Right renal pelvis (tissue), 4 donors: Measurements from ENCODE around the gene KATNBL1. TPM values are rescaled to one million over a fixed set of nuclear protein-coding genes. Genes with fewer than 3 reads are reported as not detected.
"Not testable (repeated sequence)": the region's sequence is repeated elsewhere in the genome, so short reads cannot be mapped to it uniquely, and the experiment has no call there.

Experiments
- DNase-seq, 4 donors: peaks; one replicate each; pipeline ENCODE4 v3.0.0-alpha.2; 2013; ENCODE audit warnings: low read depth in 4 of 4, low spot score in 3 of 4, missing footprints in 1 of 4
- polyA plus RNA-seq, 4 donors: library from polyadenylated mRNA; unstranded; fragments of 120-200 nt; gene quantifications; one replicate each; pipeline ENCODE4 v1.2.1, GENCODE V29; 2013; ENCODE audit not compliant: insufficient read length in 4 of 4

KATNBL1 gene
- polyA plus RNA-seq, 4 donors = 47.4 to 70.3 (median 54.3) TPM

- DNase-seq = no peak
These were observed 6.0 kb downstream of the KATNBL1 start for GRCh38 chr15:34203936-34204335.

- no peak for DNase-seq
These were observed 6.6 kb downstream of the KATNBL1 start for GRCh38 chr15:34203305-34203704.

GRCh38 chr15:34193272-34193671 is 16.6 kb downstream of the KATNBL1 start:
- not testable (repeated sequence) for DNase-seq

DNA sequence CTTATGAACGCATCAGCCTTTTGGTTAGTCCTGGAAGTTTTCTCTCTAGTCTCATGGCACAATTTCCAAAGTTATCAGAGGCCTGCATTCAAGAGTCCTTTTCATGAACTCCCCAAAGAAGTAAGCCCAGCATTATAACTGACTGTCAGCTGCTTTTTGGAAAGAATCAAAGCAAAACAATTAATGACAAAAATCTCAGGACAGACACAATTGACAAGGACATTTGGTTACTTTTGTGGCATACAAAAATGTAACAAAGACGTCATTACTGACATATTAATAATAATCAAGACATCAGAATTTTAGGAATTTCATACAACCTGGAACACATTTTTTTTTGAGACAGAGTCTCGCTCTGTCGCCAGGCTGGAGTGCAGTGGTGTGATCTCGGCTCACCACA is 21.2 kb downstream of the KATNBL1 start:
- no peak for DNase-seq

GRCh38 chr15:34185666-34186065 is 24.2 kb downstream of the KATNBL1 start:
- no peak for DNase-seq

GRCh38 chr15:34182942-34183341 is 27.0 kb downstream of the KATNBL1 start:
- no peak for DNase-seq

DNA sequence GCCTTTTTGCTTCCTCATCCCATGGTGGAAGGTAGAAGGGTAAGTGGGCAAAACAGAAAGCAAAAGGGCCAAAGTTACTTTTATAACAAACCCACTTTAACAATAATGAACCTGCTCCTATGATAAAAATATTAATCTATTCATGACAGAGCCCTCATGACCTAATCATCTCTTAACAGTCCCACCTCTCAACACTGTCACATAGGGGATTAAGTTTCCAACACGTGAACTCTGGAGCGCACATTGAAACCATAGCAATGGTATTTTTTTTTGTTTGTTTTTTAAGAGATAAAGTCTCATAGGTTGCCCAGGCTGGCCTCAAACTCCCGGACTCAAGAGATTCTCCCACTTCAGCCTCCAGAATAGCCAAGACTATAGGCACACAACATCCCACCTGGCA is 30.7 kb downstream of the KATNBL1 start:
- no peak for DNase-seq

GRCh38 chr15:34165987-34166573 is 43.8 kb downstream of the KATNBL1 start:
- not testable (repeated sequence) for DNase-seq

DNA sequence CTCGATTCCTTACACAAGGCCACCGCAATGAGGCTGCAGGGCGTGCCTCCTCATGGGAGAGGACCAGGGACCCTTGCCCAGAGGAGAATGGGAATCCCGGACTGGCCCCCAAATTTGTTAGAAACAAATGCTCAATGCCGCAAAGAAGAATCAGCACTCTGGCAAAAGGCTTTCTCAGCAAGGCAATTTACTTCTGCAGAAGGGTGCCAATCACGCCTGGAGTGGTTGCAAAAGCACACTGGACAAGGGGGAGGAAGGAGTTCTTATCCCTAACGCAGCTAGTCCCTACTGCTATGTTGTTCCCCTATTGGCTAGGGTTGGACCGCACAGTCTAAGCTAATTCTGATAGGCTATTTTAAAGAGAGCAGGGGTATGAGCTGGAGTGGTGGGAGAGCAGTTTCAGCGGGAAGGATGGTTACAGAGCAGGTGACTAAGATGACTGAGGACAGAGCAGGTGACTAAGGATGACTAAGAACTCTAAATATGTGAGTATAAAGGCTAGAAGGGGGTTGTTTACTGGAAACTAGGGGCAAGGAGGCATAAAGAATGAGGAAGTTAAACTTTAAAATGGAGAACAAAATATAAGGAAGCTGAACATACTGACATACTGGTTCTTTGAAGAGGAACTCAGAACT is 48.5 kb downstream of the KATNBL1 start:
- no peak for DNase-seq

GRCh38 chr15:34160735-34161134 is 49.2 kb downstream of the KATNBL1 start:
- DNase-seq = no peak

GRCh38 chr15:34158355-34158754 is 51.5 kb downstream of the KATNBL1 start:
- no peak for DNase-seq

DNA sequence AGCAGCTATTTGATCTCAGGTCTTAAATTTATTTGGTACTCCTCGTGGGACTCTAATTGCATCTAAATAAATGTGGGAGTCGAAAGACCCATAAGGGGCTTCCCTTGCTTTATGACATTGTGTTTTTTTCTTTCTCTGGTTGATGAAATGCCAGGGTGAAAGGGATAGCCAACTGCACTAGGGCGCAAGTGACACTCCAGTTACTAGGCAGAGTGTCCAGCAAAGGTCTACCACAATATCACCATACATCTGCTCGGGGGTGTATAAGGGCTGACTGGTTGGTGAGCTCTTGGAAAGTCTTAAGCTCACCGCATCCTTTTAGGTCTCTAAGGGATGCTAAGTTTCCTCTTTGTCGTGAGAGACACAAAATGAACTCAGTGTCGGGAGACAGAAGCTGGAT is 54.0 kb downstream of the KATNBL1 start:
- DNase-seq = no peak

DNA sequence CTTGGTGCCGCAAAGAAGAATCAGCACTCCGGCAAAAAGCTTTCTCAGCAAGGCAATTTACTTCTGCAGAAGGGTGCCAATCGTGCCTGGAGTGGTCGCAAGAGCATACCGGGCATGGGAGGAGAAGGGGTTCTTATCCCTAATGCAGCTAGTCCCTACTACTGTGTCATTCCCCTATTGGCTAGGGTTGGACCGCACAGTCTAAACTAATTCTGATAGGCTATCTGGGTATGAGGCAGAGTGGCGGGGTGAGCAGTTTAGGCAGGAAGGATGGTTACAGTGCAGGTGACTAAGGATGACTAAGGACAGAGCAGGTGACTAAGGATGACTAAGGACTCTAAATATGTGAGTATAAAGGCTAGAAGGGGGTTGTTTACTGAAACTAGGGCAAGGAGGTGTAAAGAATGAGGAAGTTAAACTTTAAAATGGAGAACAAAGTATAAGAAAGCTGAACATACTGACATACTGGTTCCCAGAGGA is 55.1 kb downstream of the KATNBL1 start:
- no peak for DNase-seq

DNA sequence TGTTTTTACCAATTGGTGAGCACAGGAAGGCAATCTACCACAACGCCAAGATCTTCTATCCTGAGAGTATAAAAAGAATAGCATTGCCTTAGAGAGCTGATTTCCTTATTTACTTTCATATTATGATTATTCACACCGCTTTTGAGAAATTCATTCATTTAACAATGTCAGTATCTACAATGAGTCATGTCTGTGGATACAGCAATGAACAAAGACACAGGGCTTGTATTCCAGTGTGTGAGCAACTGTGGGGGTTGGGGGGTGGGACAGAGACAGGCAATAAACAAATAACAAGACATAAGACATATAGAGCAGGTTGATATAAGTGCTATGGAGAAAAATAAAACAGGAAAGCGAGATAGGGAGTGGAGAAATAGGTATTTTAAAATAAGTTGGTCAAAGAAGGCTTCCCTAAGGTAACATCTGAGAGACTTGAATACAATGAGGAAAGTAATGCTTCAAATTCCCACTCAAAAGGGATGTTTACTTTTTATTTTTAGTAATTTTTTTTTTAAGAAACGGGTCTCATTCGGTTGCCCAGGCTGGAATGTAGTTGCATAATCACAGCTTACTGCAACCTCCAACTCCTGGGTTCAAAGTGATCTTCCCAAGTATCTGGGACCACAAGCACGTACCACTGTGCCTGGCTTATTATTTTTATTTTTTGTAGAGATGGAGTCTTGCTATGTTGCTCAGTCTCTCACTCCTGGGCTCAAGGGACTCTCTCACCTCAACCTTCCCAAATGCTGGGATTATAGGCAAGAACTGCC is 62.3 kb downstream of the KATNBL1 start:
- DNase-seq = no peak

GRCh38 chr15:34133511-34133910 is 76.4 kb downstream of the KATNBL1 start:
- DNase-seq = no peak

DNA sequence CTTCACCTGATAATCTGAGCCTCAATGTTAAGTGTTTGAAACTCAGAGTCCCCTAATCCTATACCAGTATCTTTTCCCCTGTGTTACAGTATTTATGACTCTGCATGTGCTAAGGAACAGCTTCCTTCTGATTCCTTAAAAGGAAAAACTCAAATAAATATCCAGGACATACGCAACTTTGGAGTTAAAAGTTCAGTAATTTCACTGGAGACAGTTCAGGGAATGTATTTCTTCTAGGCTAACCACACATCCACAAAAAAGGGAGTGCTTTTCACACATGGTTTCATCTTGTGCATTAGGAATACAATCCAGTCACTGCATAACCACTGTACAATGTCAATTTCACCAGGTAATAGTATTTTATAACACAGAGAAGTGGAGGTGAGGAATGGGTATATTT is 77.0 kb downstream of the KATNBL1 start:
- DNase-seq = no peak

DNA sequence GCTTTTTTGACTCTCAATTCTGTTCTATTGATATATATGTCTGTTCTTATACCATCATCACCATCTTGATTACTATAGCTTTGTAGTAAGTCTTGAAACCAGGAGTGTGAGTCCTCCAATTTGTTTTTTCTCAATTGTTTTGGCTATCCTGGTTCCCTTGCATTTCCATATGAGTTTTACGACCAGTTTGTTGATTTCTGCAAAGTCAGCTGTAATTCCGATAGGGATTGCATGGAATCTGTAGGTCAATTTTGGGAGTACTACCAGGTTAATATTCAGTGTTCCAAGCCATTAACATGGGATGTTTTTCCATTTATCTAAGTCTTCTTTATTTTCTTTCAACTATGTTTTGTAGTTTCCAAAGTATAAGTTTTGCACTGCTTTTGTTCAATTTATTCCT is 81.0 kb downstream of the KATNBL1 start:
- no peak for DNase-seq

GRCh38 chr15:34126522-34126921 is 83.4 kb downstream of the KATNBL1 start:
- DNase-seq = no peak

DNA sequence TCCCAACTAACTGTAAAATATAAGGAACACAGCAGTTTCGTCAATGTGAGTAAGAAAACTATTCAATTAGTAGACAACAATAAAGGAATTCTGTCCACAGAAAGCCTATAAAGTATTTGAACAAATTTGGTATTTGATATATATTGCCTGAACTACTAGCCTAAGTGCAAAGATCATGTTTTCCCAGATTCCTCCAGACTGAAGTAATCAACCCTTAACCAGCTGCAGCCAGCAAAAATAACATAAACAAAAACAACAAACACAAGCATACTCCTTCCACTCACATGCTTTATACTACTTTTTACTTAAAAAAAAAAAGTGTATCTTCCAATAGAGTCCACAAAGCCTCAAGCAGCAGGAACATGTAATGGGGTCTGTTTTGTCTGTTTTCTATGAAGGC is 84.0 kb downstream of the KATNBL1 start:
- no peak for DNase-seq

DNA sequence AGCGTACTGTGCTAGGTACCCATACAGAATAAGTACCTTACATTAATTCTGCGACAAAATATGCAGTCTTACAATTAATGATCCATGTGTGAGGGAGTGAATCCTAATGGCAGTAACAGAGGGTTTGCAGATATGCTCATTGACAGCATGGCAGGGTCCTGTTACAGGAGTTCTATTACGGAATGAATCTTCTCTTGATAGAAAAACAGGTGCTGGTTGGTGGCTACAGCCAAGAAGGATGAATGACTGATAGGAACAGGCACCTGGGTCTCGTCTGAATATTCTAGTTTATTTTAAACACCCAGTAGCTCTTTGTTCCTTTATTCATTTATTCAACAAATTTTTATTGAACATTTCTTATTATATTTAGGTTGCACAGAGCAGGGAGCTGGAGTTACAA is 85.2 kb downstream of the KATNBL1 start:
- DNase-seq = no peak

GRCh38 chr15:34122771-34123183 is 87.1 kb downstream of the KATNBL1 start:
- DNase-seq = no peak

DNA sequence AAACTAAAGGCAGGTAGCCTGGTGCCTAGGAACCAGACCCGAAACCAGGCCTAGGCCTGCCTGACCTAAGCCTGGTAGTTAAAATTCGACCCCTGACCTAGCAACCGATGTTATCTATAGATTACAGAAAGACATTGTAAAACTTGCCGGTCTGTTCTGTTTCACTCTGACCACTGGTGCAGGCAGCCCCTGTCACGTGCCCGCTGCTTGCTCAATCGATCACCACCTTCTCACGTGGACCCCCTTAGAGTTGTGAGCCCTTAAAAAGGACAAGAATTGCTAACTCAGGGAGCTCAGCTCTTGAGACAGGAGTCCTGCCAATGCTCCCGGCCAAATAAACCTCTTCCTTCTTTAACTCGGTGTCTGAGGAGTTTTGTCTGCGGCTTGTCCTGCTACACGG is 88.1 kb downstream of the KATNBL1 start:
- not testable (repeated sequence) for DNase-seq
